IPS-20b (cell line): ENCODE results near the gene PLEKHA7.

Experiments used
- H3K27ac ChIP-seq: one replicate; pipeline ENCODE4 v1.5.1; 2013; ENCODE audit warnings: low read length
- H3K27me3 ChIP-seq: 2 replicates; pipeline ENCODE4 v1.6.1; 2013; ENCODE audit warnings: mild to moderate bottlenecking, low read length, inconsistent platforms; ENCODE audit not compliant: insufficient read depth
- H3K36me3 ChIP-seq: 2 replicates; pipeline ENCODE4 v1.6.1; 2013; ENCODE audit warnings: low read depth, mild to moderate bottlenecking, inconsistent platforms, low read length, moderate library complexity; ENCODE audit not compliant: insufficient read depth
- H3K4me1 ChIP-seq: 2 replicates; pipeline ENCODE4 v1.6.1; 2013; ENCODE audit warnings: mild to moderate bottlenecking, control low read depth, inconsistent platforms, low read length, moderate library complexity; ENCODE audit not compliant: insufficient read depth
- H3K4me3 ChIP-seq: 2 replicates; pipeline ENCODE4 v1.5.1; 2013; ENCODE audit warnings: mild to moderate bottlenecking, low read length, inconsistent platforms
- H3K9ac ChIP-seq: 2 replicates; pipeline ENCODE4 v1.6.1; 2013; ENCODE audit warnings: low read depth, mild to moderate bottlenecking, inconsistent platforms, low read length, moderate library complexity
- H3K9me3 ChIP-seq: 2 replicates; pipeline ENCODE4 v1.6.1; 2013; ENCODE audit warnings: mild to moderate bottlenecking, low read depth, low read length, inconsistent platforms; ENCODE audit not compliant: insufficient read depth

Gene PLEKHA7

DNA sequence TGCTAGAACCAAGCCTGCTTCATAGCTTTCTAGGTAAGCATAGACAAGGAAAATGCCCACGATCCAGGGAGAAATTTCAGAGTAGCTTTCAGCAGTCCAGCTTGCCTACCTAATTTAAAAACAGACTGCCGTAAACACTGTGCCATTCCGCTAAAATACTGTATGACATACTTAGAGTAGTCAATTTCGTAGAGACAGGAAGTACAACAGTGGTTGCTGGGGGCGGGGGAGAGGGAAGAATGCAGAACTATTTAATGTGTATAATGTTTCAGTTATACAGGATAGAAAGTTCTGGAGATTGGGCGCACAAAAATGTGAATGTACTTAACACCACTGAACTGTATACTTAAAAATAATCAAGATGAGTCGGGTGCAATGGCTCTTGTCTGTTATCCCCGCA lies 219.1 kb downstream of the PLEKHA7 start:
- Histone ChIP-seq H3K9ac (no peak overlapping the region), H3K9me3 (no peaks in the 10 kb centered on the region), H3K4me3 (no peak overlapping the region), H3K27ac (no peak overlapping the region), H3K27me3 (no peaks in the 10 kb centered on the region), H3K36me3 (peaks cover 14% of the 10 kb centered on the region; the same call in 1 of the 2 replicates), H3K4me1 (no peaks in the 10 kb centered on the region)

DNA sequence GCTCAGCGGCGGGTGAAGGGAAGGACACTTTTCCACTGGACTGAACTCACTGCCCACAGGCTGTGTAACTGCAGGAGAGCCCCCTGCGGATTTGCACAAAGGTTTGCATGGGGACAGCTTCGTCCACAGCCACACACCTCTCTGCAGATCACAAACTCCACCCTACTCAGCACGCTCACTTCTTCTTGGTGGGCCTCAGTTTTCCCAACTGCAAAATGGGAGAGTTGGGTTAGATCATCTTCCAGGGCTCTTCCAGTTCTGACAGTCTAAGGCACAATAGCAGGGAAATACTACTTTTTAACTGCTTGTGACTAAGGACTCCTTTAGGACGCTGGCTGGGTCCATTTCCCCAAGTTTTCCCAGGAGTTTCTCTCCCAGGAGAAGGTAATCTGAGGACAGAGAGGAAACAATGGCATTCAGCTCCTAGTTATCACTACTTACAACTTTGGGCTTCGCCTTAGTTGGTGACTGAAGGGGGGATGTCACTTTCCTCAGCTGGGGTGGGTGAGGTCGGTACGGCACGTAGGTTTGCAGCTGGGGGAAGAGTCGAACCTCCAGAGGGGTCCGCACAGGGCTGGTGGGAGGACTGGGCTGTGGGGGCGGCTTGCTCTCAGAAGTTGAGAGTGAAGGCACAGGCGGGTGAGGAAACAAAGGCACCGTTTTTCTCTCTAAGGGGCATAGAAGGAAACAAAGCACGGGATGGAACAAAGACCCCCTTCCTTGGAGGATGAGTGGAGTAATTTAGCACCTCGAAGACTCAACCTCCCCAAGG lies 220.0 kb downstream of the PLEKHA7 start:
- H3K4me1 ChIP-seq = no peaks in the 10 kb centered on the region
- H3K27me3 ChIP-seq = no peaks in the 10 kb centered on the region
- H3K36me3 ChIP-seq = peaks cover 15% of the 10 kb centered on the region; the same call in 1 of the 2 replicates
- H3K9me3 ChIP-seq = no peaks in the 10 kb centered on the region
- no peak overlapping the region for H3K9ac ChIP-seq
- no peak overlapping the region for H3K4me3 ChIP-seq
- H3K27ac ChIP-seq = no peak overlapping the region

DNA sequence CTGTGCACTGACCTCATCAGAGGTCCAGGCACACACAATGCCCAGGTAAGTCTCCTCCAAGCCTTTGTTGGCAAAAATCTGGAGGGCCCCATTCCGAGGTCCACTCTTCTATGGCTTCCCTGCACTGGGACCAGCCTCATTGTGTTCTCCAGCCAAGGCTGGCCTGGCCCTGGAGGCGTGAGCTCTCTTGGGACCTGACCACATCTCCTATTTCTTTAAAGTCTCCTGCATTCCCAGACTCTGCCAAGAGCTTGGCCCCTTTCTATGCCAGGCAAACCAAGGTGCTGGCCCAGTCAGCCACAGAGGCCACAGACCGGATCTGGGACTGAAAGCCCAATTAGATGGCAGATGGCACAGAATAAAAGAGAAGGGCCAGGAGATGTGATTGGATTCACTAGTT lies 220.7 kb downstream of the PLEKHA7 start:
- H3K4me3 ChIP-seq = no peak overlapping the region
- H3K9ac ChIP-seq = no peak overlapping the region
- H3K27ac ChIP-seq = no peak overlapping the region
- no peaks in the 10 kb centered on the region for H3K9me3 ChIP-seq
- no peaks in the 10 kb centered on the region for H3K4me1 ChIP-seq
- H3K36me3 ChIP-seq = peaks cover 15% of the 10 kb centered on the region; the same call in 1 of the 2 replicates
- no peaks in the 10 kb centered on the region for H3K27me3 ChIP-seq

DNA sequence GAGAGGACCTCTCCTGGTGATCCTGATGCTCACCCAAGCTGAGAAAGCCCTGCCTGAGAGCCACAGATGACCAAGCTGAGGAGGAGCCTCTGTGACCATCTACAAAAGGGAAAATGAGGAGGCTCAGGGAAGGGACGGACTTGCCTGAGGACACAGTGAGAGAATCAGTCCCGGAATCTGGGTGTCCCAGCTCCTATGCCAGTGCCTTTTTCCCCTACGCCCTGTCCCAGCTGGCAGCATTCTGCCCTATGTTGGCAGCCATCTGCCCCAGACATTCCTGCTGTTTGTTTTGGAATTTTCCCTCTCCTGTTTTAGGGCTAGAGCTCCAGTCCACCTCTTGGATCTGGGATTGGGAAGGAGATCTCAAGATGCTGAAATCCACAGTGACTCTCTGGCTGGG lies 221.2 kb downstream of the PLEKHA7 start:
- no peaks in the 10 kb centered on the region for H3K4me1 ChIP-seq
- H3K9ac ChIP-seq = no peak overlapping the region
- H3K27me3 ChIP-seq = no peaks in the 10 kb centered on the region
- no peaks in the 10 kb centered on the region for H3K9me3 ChIP-seq
- H3K4me3 ChIP-seq = no peak overlapping the region
- H3K36me3 ChIP-seq = peaks cover 15% of the 10 kb centered on the region; the same call in 1 of the 2 replicates
- no peak overlapping the region for H3K27ac ChIP-seq

DNA sequence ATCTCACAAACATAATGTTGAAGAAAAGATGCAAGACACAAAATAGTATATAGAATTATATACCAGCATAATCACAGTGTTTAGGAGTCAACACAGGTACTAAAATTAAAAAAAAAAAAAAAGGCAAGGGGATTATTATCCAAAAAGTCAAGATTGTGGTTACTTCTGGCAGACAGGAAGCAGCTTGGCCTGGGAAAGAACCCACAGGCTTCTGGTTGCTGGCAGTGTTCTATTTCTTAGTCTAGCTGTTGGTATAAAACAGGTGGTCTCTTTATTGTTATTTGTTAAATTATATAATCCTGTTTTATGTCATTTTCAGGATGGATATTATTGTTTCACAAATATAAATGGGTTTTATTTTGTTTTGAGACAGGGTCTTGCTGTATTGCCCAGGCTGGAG lies 221.8 kb downstream of the PLEKHA7 start:
- H3K9ac ChIP-seq = no peak overlapping the region
- H3K4me1 ChIP-seq = no peaks in the 10 kb centered on the region
- no peaks in the 10 kb centered on the region for H3K9me3 ChIP-seq
- no peak overlapping the region for H3K27ac ChIP-seq
- H3K36me3 ChIP-seq = peaks cover 15% of the 10 kb centered on the region; the same call in 1 of the 2 replicates
- H3K27me3 ChIP-seq = no peaks in the 10 kb centered on the region
- no peak overlapping the region for H3K4me3 ChIP-seq

DNA sequence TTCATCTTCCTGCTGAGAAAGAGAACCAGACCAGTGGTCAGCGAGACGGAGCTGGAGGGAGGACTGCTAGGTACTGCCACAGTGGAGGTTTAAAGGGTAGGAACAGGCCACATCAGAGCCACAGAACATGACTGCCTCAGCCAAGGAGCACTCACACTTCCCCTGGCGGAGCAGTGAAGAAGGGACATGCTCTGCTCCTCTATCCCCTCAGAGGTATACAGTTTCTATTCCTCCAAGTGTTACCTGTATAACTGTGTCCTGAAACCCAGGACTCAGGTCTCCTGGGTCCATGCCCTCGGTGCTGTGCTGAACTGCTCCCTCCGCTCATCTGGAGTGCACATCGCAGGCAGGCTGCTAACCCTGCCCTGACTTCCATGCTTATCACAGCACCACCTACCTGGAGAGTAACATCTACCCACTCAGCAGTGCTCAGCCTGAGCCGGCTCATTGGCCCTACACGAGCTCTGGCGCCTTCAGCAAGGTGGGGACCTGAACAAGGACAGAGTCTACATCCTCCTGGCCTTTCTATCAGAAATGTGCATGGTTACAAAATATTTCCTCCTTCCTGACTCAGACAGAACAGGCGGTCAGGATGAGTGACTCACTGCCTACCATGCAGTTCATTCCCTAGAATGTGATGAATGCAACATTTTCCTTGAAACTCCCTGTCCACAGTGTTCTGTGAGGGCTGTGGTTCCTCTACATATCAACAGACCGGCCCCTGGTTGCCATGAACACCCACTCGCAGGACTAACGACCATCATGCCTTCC lies 222.8 kb downstream of the PLEKHA7 start:
- no peak overlapping the region for H3K27ac ChIP-seq
- no peak overlapping the region for H3K9ac ChIP-seq

DNA sequence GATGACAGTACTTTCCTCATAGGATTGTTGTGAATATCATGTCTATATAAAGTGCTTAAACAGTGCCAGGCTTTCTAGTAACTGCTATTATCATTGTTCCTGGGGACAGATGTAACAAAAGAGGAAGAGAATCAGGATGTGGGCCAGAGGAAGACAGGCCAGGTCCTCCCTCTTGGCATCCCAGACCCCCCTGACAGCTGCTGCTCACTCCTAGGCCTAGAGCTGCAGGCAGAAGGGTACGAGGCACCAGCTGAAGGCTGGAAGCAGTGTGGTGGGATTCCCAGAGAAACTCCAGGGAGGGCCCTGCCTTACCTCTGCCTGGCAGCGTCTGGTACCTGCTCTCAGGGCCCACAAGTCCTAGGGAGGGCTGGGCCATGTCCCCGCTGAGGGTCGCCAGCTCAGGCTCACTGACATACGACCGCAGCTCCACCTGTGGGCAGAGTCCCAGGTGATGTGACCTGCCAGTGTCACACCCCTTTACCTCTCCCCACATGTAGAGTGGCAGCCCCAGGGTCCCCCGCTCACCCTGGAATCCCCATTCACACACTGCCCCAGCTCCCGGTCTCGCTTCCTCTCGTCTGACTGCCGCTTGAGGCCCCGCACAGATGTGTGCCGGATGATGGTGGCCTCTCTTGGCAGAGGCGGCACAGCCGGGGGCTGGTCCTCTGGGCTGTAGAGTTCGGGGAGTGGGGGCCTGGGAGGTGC lies 223.6 kb downstream of the PLEKHA7 start:
- Histone ChIP-seq H3K36me3 (peaks cover 15% of the 10 kb centered on the region; the same call in 1 of the 2 replicates), H3K27me3 (no peaks in the 10 kb centered on the region), H3K9ac (no peak overlapping the region), H3K4me3 (no peak overlapping the region), H3K4me1 (no peaks in the 10 kb centered on the region), H3K27ac (no peak overlapping the region), H3K9me3 (no peaks in the 10 kb centered on the region)

More for the DNA sequence above, 222.8 kb downstream of the PLEKHA7 start:
- Histone ChIP-seq H3K4me1 (no peaks in the 10 kb centered on the region), H3K9me3 (no peaks in the 10 kb centered on the region), H3K36me3 (peaks cover 15% of the 10 kb centered on the region; the same call in 1 of the 2 replicates), H3K4me3 (no peak overlapping the region), H3K27me3 (no peaks in the 10 kb centered on the region)

DNA sequence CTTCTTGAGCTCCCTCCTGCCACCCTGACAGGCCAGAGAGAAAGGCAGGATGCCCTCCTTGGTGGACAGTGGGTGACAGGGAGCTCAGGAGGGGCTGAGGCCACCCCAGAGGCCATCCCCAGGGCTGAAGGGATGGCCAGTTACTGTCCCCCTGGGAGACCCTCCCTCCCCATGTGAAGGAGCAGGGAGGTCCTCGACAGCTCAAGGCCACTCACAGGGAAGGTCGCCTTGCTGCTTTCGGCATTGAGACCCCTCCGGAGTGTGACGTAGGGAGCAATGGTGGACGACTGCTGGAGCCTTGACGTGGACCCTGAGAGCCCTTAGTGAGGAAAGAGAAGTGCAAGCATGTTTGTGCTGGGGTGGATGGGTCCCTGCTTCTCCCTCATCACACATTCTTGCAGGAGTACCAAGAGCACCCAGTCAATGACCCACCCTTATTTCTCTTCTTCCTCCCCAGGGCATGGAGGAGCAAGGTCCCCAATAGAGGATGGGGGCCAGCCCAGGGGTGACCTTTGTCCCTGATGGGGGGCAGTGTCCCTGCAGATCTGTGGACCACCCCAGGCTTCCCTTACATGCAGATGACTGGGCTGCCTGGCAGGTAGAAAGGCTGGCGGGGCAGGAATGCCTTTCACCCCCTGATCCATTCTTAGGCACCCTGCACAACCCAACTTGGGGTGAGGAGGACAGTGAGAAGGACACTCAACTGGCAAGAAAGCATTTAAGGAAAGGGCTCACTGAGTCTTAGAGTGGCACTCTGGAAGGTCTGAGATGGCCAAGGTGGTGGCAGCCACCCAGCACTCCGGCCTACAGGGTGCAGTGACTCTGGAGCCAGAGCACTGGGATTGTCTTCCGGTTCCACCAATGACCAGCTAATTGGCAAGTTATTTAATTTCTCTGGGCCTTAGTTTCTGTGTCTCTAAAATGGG lies 224.4 kb downstream of the PLEKHA7 start:
- Histone ChIP-seq H3K4me3 (no peak overlapping the region), H3K9ac (no peak overlapping the region), H3K9me3 (no peaks in the 10 kb centered on the region), H3K36me3 (peaks cover 15% of the 10 kb centered on the region; the same call in 1 of the 2 replicates), H3K4me1 (no peaks in the 10 kb centered on the region), H3K27ac (no peak overlapping the region), H3K27me3 (no peaks in the 10 kb centered on the region)

DNA sequence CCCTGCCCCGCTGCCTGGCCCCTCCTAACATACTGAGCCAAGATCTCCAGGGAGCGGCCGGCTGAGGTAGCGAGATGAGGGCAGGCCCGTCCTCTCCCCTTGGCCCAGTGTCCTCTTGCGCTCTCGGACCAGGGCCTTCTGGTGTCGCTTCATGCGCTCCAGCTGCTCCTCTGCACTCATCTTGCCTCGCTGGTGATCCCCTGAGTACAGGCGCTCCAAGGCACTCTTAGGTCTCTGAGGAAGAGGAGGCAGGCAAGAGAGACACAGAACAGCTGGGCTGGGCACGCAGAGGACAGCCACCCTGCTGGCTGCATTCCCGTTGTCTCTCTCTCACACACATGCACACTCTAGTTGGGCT lies 225.2 kb downstream of the PLEKHA7 start:
- no peaks in the 10 kb centered on the region for H3K4me1 ChIP-seq
- H3K9ac ChIP-seq = no peak overlapping the region
- H3K9me3 ChIP-seq = no peaks in the 10 kb centered on the region
- H3K27me3 ChIP-seq = no peaks in the 10 kb centered on the region
- H3K4me3 ChIP-seq = no peak overlapping the region
- H3K27ac ChIP-seq = no peak overlapping the region
- H3K36me3 ChIP-seq = peaks cover 15% of the 10 kb centered on the region; the same call in 1 of the 2 replicates

DNA sequence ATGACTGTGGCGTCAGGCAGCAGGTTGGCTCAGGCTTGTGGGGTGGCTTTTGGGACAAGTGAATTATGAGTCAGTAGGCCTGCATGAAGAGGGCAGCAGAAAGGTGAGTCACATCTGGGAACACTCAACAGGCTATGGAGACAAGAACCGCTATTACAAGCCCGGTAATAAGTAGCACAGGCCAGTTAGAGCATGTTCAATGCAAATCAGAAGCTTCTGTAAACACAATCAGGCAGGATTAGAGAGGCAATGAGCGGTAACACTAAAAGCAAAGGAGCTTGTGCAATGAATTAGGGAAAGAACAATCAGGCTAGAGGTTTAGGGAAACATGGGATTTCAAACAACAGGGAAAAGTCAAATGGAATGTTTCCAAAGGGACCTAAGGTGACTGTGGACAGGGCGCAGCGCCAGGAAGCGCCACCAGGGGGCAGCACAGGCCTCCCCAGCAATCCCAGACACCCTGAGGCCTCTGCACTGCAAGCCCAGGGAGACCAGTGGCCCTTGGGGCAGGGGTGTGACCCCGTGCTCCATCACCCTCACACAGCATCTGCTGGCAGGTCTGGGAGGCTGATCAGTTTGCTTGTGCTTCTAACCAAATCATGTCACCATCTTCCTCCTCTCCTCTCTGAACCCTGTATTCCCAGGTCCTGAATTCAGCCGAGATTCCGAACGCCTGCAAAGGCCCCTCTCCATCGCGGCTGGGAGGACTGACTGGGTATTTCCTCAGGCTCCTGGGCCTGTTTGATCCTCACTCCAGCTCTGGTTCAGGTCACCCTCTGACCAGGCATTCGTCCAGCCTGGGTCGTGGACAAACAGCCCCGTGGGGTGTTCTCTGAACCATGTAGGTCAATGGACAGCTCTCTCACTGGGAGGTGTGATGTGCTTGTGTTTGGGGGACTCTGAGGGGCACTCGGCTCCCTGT lies 225.8 kb downstream of the PLEKHA7 start:
- H3K9ac ChIP-seq = no peak overlapping the region
- no peaks in the 10 kb centered on the region for H3K27me3 ChIP-seq
- no peak overlapping the region for H3K27ac ChIP-seq
- H3K4me3 ChIP-seq = no peak overlapping the region
- H3K36me3 ChIP-seq = peaks cover 13% of the 10 kb centered on the region; the same call in 1 of the 2 replicates
- no peaks in the 10 kb centered on the region for H3K9me3 ChIP-seq
- H3K4me1 ChIP-seq = no peaks in the 10 kb centered on the region
